ENCODE results near the gene BRIP1.
"Not testable (repeated sequence)": the region's sequence is repeated elsewhere in the genome, so short reads cannot be mapped to it uniquely, and the experiment has no call there.

The BRIP1 gene

GRCh38 chr17:61699032-61699431, 164.3 kb downstream of the BRIP1 start:
- DNase-seq (ENCODE audit: low spot score): no peak

GRCh38 chr17:61698244-61698643, 165.1 kb downstream of the BRIP1 start:
- no peak for DNase-seq (ENCODE audit: low spot score)

GRCh38 chr17:61695779-61696337, 167.5 kb downstream of the BRIP1 start:
- DNase-seq (ENCODE audit: low spot score): no peak

GRCh38 chr17:61694095-61694494, 169.2 kb downstream of the BRIP1 start:
- no peak for DNase-seq (ENCODE audit: low spot score)

GRCh38 chr17:61689610-61690180, 173.6 kb downstream of the BRIP1 start:
- no peak for DNase-seq (ENCODE audit: low spot score)

GRCh38 chr17:61687769-61688168, 175.6 kb downstream of the BRIP1 start:
- DNase-seq (ENCODE audit: low spot score): no peak

- DNase-seq (ENCODE audit: low spot score): no peak
Measured at GRCh38 chr17:61686113-61686512, 177.2 kb downstream of the BRIP1 start.

GRCh38 chr17:61684818-61685217, 178.5 kb downstream of the BRIP1 start:
- DNase-seq (ENCODE audit: low spot score): no peak

GRCh38 chr17:61684172-61684571, 179.2 kb downstream of the BRIP1 start:
- DNase-seq (ENCODE audit: low spot score): no peak

- no peak for DNase-seq (ENCODE audit: low spot score)
Measured at GRCh38 chr17:61683466-61683865, 179.9 kb downstream of the BRIP1 start.

- DNase-seq (ENCODE audit: low spot score): no peak
Measured at GRCh38 chr17:61680921-61681320, 182.4 kb downstream of the BRIP1 start.

- no peak for DNase-seq (ENCODE audit: low spot score)
Measured at GRCh38 chr17:61678339-61678738, 185.0 kb downstream of the BRIP1 start.

GRCh38 chr17:61677150-61677811, 186.0 kb downstream of the BRIP1 start:
- DNase-seq (ENCODE audit: low spot score): not testable (repeated sequence)

GRCh38 chr17:61676522-61676921, 186.8 kb downstream of the BRIP1 start:
- not testable (repeated sequence) for DNase-seq (ENCODE audit: low spot score)

GRCh38 chr17:61674609-61675008, 188.7 kb downstream of the BRIP1 start:
- not testable (repeated sequence) for DNase-seq (ENCODE audit: low spot score)

GRCh38 chr17:61673019-61673897, 190.1 kb downstream of the BRIP1 start:
- not testable (repeated sequence) for DNase-seq (ENCODE audit: low spot score)

GRCh38 chr17:61672140-61672539, 191.2 kb downstream of the BRIP1 start:
- DNase-seq (ENCODE audit: low spot score): no peak

GRCh38 chr17:61670691-61671090, 192.6 kb downstream of the BRIP1 start:
- DNase-seq (ENCODE audit: low spot score): no peak

- no peak for DNase-seq (ENCODE audit: low spot score)
Measured at GRCh38 chr17:61669522-61669921, 193.8 kb downstream of the BRIP1 start.

GRCh38 chr17:61668486-61668885, 194.8 kb downstream of the BRIP1 start:
- DNase-seq (ENCODE audit: low spot score): no peak

GRCh38 chr17:61666406-61667088, 196.8 kb downstream of the BRIP1 start:
- DNase-seq (ENCODE audit: low spot score): not testable (repeated sequence)

GRCh38 chr17:61663310-61663709, 200.0 kb downstream of the BRIP1 start:
- no peak for DNase-seq (ENCODE audit: low spot score)
